Ishikawa (cell line): Measurements from ENCODE around the gene BHLHA15.

Experiments
- CEBPB ChIP-seq: IDR thresholded peaks from 2 replicates; pipeline ENCODE4 v1.6.1; 2012
- CREB1 ChIP-seq: IDR thresholded peaks from 2 replicates; pipeline ENCODE4 v1.6.1; 2012; ENCODE audit warnings: low read depth
- EGR1 ChIP-seq: IDR thresholded peaks from 2 replicates; pipeline ENCODE4 v1.6.1; 2012
- EP300 ChIP-seq: IDR thresholded peaks from 2 replicates; pipeline ENCODE4 v1.6.1; 2012; ENCODE audit warnings: borderline replicate concordance
- FOXM1 ChIP-seq: IDR thresholded peaks from 2 replicates; pipeline ENCODE4 v1.6.1; 2012; ENCODE audit warnings: low read depth, borderline replicate concordance
- MAX ChIP-seq: IDR thresholded peaks from 2 replicates; pipeline ENCODE4 v1.6.1; 2012
- NFIC ChIP-seq: IDR thresholded peaks from 2 replicates; pipeline ENCODE4 v1.6.1; 2012
- RAD21 ChIP-seq: IDR thresholded peaks from 2 replicates; pipeline ENCODE4 v1.6.1; 2012; ENCODE audit warnings: low read depth
- REST ChIP-seq: IDR thresholded peaks from 2 replicates; pipeline ENCODE4 v1.6.1; 2012; ENCODE audit warnings: low read depth, mild to moderate bottlenecking
- TAF1 ChIP-seq: IDR thresholded peaks from 2 replicates; pipeline ENCODE4 v1.6.1; 2012; ENCODE audit warnings: low read depth, mild to moderate bottlenecking
- TCF12 ChIP-seq: IDR thresholded peaks from 2 replicates; pipeline ENCODE4 v1.6.1; 2012; ENCODE audit warnings: low read depth
- TEAD4 ChIP-seq: IDR thresholded peaks from 2 replicates; pipeline ENCODE4 v1.6.1; 2012
- USF1 ChIP-seq: IDR thresholded peaks from 2 replicates; pipeline ENCODE4 v1.6.1; 2012
- YY1 ChIP-seq: IDR thresholded peaks from 2 replicates; pipeline ENCODE4 v1.6.1; 2012; ENCODE audit warnings: low read depth
- ZBTB7A ChIP-seq: IDR thresholded peaks from 2 replicates; pipeline ENCODE4 v1.6.1; 2012; ENCODE audit warnings: low read depth

BHLHA15 gene

GRCh38 chr7:98248156-98248555, 36.9 kb downstream of the BHLHA15 start:
- no peak for TF ChIP-seq EGR1
- TF ChIP-seq RAD21 = no peak

GRCh38 chr7:98249106-98249505, 37.9 kb downstream of the BHLHA15 start:
- TF ChIP-seq FOXM1 = no peak

GRCh38 chr7:98250789-98251188, 39.5 kb downstream of the BHLHA15 start:
- no peak for TF ChIP-seq ZBTB7A
- TF ChIP-seq REST = no peak
- no peak for TF ChIP-seq TEAD4
- no peak for TF ChIP-seq MAX
- no peak for TF ChIP-seq USF1
- no peak for TF ChIP-seq YY1
- no peak for TF ChIP-seq NFIC
- TF ChIP-seq RAD21 = no peak

GRCh38 chr7:98251231-98251600, 40.0 kb downstream of the BHLHA15 start:
- TF ChIP-seq EP300 = no peak

GRCh38 chr7:98251601-98252424, 40.6 kb downstream of the BHLHA15 start, which contains the start of gene TECPR1:
Gene TECPR1 (minus strand): TSS chr7:98252232. CDS start chr7:98246146, 6,086 bp downstream.
- no peak for TF ChIP-seq FOXM1
- TF ChIP-seq TCF12 = peak; percentile 42
- 0 out of 2 replicates have a peak, but pooled peaks have one; percentile 3 for TF ChIP-seq TEAD4
- TF ChIP-seq EGR1 = peak; percentile 74
- no peak for TF ChIP-seq REST
- TF ChIP-seq YY1 = no peak
- TF ChIP-seq NFIC = peak; percentile 49; the same call in 1 of the 2 replicates
- TF ChIP-seq ZBTB7A = 0 out of 2 replicates have a peak, but pooled peaks have one; percentile 53
- peak; percentile 39; the same call in 1 of the 2 replicates for TF ChIP-seq USF1
- TF ChIP-seq CREB1 = peak; percentile 77; the same call in 1 of the 2 replicates
- TF ChIP-seq CEBPB = no peak
- peak; percentile 59 for TF ChIP-seq MAX
- TF ChIP-seq TAF1 = peak; percentile 65; the same call in 1 of the 2 replicates
- no peak; the same call in 1 of the 2 replicates for TF ChIP-seq EP300
- TF ChIP-seq RAD21 = no peak

- no peak for TF ChIP-seq CREB1
- TF ChIP-seq MAX = no peak
- TF ChIP-seq TCF12 = no peak
- 0 out of 2 replicates have a peak, but pooled peaks have one; percentile 20 for TF ChIP-seq ZBTB7A
- no peak for TF ChIP-seq YY1
- TF ChIP-seq EP300 = no peak
- TF ChIP-seq FOXM1 = no peak
- peak; percentile 1; the same call in 1 of the 2 replicates for TF ChIP-seq TAF1
- no peak for TF ChIP-seq CEBPB
- TF ChIP-seq USF1 = no peak
- TF ChIP-seq EGR1 = no peak
- TF ChIP-seq NFIC = no peak
- TF ChIP-seq REST = no peak
- TF ChIP-seq RAD21 = no peak
Observed at GRCh38 chr7:98252425-98253054, 41.3 kb downstream of the BHLHA15 start.
